Endothelial cell of umbilical vein (primary cell): Measurements from ENCODE around the gene C5orf47. TPM values are rescaled to one million over a fixed set of nuclear protein-coding genes. Genes with fewer than 3 reads are reported as not detected.

Source experiments
- BruUV-seq: library from RNA; stranded (reverse); fragments of 400-500 nt; replicated peaks from 2 replicates; lab custom pipeline; 2021; lab: Mats Ljungman, UMichigan
- CTCF ChIA-PET: fragments of 300-600, 350-600 bp; sonication (Branson Sonifier 250); formaldehyde crosslinking; loops from one replicate; lab custom pipeline; 2021; ENCODE audit warnings: antibody characterized with exemption, inconsistent platforms; lab: Charles Lee
- POLR2A ChIA-PET: fragments of 300-600, 350-600 bp; sonication (Branson Sonifier 250); formaldehyde crosslinking; loops from one replicate; lab custom pipeline; 2021; ENCODE audit warnings: antibody characterized with exemption, inconsistent platforms; lab: Charles Lee
- DNase-seq: peaks from one replicate; pipeline ENCODE4 v3.0.0-alpha.2; 2011; ENCODE audit warnings: low read depth, low spot score
- FAIRE-seq: peaks from 2 replicates; lab custom pipeline; 2011; peaks lifted over from hg19 to GRCh38; lab: Jason Lieb, UNC
- H2AFZ ChIP-seq: 2 replicates; pipeline ENCODE4 v1.6.0; 2012; ENCODE audit warnings: low read depth, low read length, control low read depth, inconsistent platforms
- H3K27ac ChIP-seq: 2 replicates; pipeline ENCODE4 v1.5.1; 2011; ENCODE audit warnings: low read depth, mild to moderate bottlenecking, control low read depth, low read length, moderate library complexity; ENCODE audit not compliant: insufficient read depth
- H3K27me3 ChIP-seq, 2 experiments: 2 replicates each; pipeline versions ENCODE4 v1.6.0 to v1.6.1; 2011; ENCODE audit warnings: low read length in 2 of 2, mixed read lengths in 1 of 2; ENCODE audit not compliant: control insufficient read depth in 2 of 2, insufficient read depth in 2 of 2
- H3K36me3 ChIP-seq, 2 experiments: 2 replicates in 1 of 2; 3 replicates in 1 of 2; pipeline ENCODE4 v1.5.1; 2011; ENCODE audit warnings: low read length in 2 of 2, mild to moderate bottlenecking in 1 of 2, moderate library complexity in 1 of 2; ENCODE audit not compliant: control insufficient read depth in 2 of 2, insufficient read depth in 2 of 2; ENCODE audit errors: extremely low read depth in 1 of 2
- H3K4me1 ChIP-seq: 3 replicates; pipeline ENCODE4 v1.5.1; 2011; ENCODE audit warnings: mild to moderate bottlenecking, low read length; ENCODE audit not compliant: control insufficient read depth, insufficient read depth; ENCODE audit errors: extremely low read depth
- H3K4me2 ChIP-seq: 2 replicates; pipeline ENCODE4 v1.6.1; 2011; ENCODE audit warnings: low read length, control low read depth, mixed read lengths; ENCODE audit not compliant: insufficient read depth
- H3K4me3 ChIP-seq, 3 experiments: fragments of 200-600 bp in 1 of 3; sonication (generic), shearing (Covaris generic) in 1 of 3; replicated peaks in 1 of 3; 2 replicates each; pipeline ENCODE4 v1.5.1; 2011 to 2016; ENCODE audit warnings: control low read depth in 3 of 3, low read length in 3 of 3, mild to moderate bottlenecking in 2 of 3, inconsistent platforms in 1 of 3, low read depth in 1 of 3, moderate library complexity in 1 of 3; ENCODE audit not compliant: insufficient read depth in 1 of 3
- H3K79me2 ChIP-seq: 2 replicates; pipeline ENCODE4 v1.6.0; 2012; ENCODE audit warnings: low read length, inconsistent platforms; ENCODE audit not compliant: control insufficient read depth, insufficient read depth
- H3K9ac ChIP-seq: replicated peaks from 2 replicates; pipeline ENCODE3; 2011; ENCODE audit warnings: low read length, control low read depth; ENCODE audit not compliant: insufficient read depth; ENCODE audit errors: extremely low read depth
- H3K9me1 ChIP-seq: replicated peaks from 3 replicates; pipeline ENCODE4 v1.6.0; 2011; ENCODE audit warnings: mild to moderate bottlenecking, low read length; ENCODE audit not compliant: control insufficient read depth, insufficient read depth; ENCODE audit errors: extremely low read depth
- H3K9me3 ChIP-seq: replicated peaks from 2 replicates; pipeline ENCODE4 v1.5.1; 2012; ENCODE audit warnings: low read length, inconsistent platforms; ENCODE audit not compliant: control insufficient read depth, insufficient read depth
- H4K20me1 ChIP-seq: replicated peaks from 2 replicates; pipeline ENCODE3; 2011; ENCODE audit warnings: mild to moderate bottlenecking, low read length; ENCODE audit not compliant: control insufficient read depth, insufficient read depth; ENCODE audit errors: extremely low read depth
- CTCF ChIP-seq, 2 donors: IDR thresholded peaks; 1 replicate in 1 of 2; 2 replicates in 1 of 2; pipeline ENCODE4 v1.5.1; 2011; ENCODE audit warnings: low read length in 2 of 2, mild to moderate bottlenecking in 2 of 2, moderate library complexity in 2 of 2, control low read depth in 1 of 2, inconsistent platforms in 1 of 2, low read depth in 1 of 2; ENCODE audit not compliant: insufficient read depth in 1 of 2; ENCODE audit errors: extremely low read depth in 1 of 2
- EZH2 ChIP-seq: IDR thresholded peaks from 2 replicates; pipeline ENCODE4 v1.6.1; 2012; ENCODE audit warnings: borderline replicate concordance, low read depth, mild to moderate bottlenecking, moderate library complexity, low read length, inconsistent platforms; ENCODE audit not compliant: severe bottlenecking
- FOS ChIP-seq: IDR thresholded peaks from 2 replicates; pipeline ENCODE4 v1.6.1; 2011; ENCODE audit warnings: mild to moderate bottlenecking, low read length, moderate library complexity, borderline replicate concordance; ENCODE audit not compliant: insufficient read depth
- GATA2 ChIP-seq: IDR thresholded peaks from 2 replicates; pipeline ENCODE4 v1.7.0; 2011; ENCODE audit warnings: low read depth, mild to moderate bottlenecking, moderate library complexity, mixed read lengths, low read length; ENCODE audit not compliant: insufficient read length, insufficient read depth
- JUN ChIP-seq: IDR thresholded peaks from 2 replicates; pipeline ENCODE4 v1.6.1; 2011; ENCODE audit warnings: borderline replicate concordance, low read depth; ENCODE audit not compliant: insufficient read length, insufficient read depth
- MAX ChIP-seq: IDR thresholded peaks from 2 replicates; pipeline ENCODE4 v1.6.1; 2011; ENCODE audit not compliant: insufficient read depth, insufficient read length
- MYC ChIP-seq: IDR thresholded peaks from one replicate; pipeline ENCODE4 v1.6.1; 2011; ENCODE audit warnings: mild to moderate bottlenecking, low read depth, low read length
- POLR2A ChIP-seq: IDR thresholded peaks from 2 replicates; pipeline ENCODE4 v1.6.1; 2012; ENCODE audit warnings: low read depth, mild to moderate bottlenecking, control low read depth, low read length
- POLR2AphosphoS5 ChIP-seq: IDR thresholded peaks from 2 replicates; pipeline ENCODE4 v1.6.1; 2012; ENCODE audit warnings: low read depth, mild to moderate bottlenecking, control low read depth, low read length, moderate library complexity; ENCODE audit not compliant: insufficient read depth
- dilution Hi-C: fragments of 300-500 bp; cut with MboI; formaldehyde crosslinking; loops from one replicate; pipeline ENCODE4 v1.15.0; 2019; ENCODE audit warnings: low sequenced_read_pairs; ENCODE audit not compliant: extremely low pct_ligation_motif_present
- intact Hi-C: fragments of 100-400 bp; cut with micrococcal nuclease; formaldehyde crosslinking; loops from one replicate; pipeline ENCODE4 v1.10.0; 2022
- polyA plus RNA-seq, 4 experiments: library from polyadenylated mRNA; depleted of rRNA in 3 of 4; stranded (reverse) in 3 of 4; unstranded in 1 of 4; fragments of >200 nt; gene quantifications; 2 replicates each; pipeline versions ENCODE4 v1.2.1 to v1.2.3, GENCODE V29; 2011 to 2012; ENCODE audit warnings: missing spikeins in 1 of 4
- total RNA-seq: library from RNA; stranded (reverse); gene quantifications from 2 replicates; pipeline ENCODE4 v1.2.3, GENCODE V29; 2021

C5orf47 gene
- total and polyA plus RNA-seq, 2 donors (not counting 3 experiments of a cell fraction or from before 2014, with no cell fraction given) = not detected

- dilution Hi-C loops = no loop called here
Measured at GRCh38 chr5:173940269-173940668, 48.7 kb upstream of the C5orf47 start.

GRCh38 chr5:173941102-173941501, 47.9 kb upstream of the C5orf47 start:
- CTCF ChIA-PET = interaction anchor here (1.0 to 4.4 kb wide), 4 partner anchors 15 to 32 kb away, joined by 3 to 31 read pairs (median 3); no protein-coding TSS in a partner anchor
- no peak overlapping the region for H2AFZ ChIP-seq

More at GRCh38 chr5:173940269-173940668, 48.7 kb upstream of the C5orf47 start:
- Histone ChIP-seq H3K27ac (no peak overlapping the region), H3K9ac (no peak overlapping the region), H3K36me3 (peaks cover 3 to 5% of the 10 kb centered on the region in 2 experiments), H3K9me1 (no peaks in the 10 kb centered on the region), H4K20me1 (no peaks in the 10 kb centered on the region), H2AFZ (no peak overlapping the region), H3K79me2 (no peaks in the 10 kb centered on the region), H3K27me3 (no peaks in the 10 kb centered on the region), H3K4me3 (no peak overlapping the region), H3K4me1 (peaks cover 9% of the 10 kb centered on the region), H3K9me3 (no peaks in the 10 kb centered on the region), H3K4me2 (no peak overlapping the region)
- POLR2A ChIA-PET = no interaction called here
- intact Hi-C loops = no loop called here
- FAIRE-seq (no peak), DNase-seq (no peak)
- no TSS peak for BruUV-seq
- CTCF ChIA-PET = interaction anchor here (1.0 to 4.4 kb wide), 2 partner anchors 15 to 33 kb away, joined by 3 to 31 read pairs; no protein-coding TSS in a partner anchor
- TF ChIP-seq POLR2A (no peak), EZH2 (no peak)

More at GRCh38 chr5:173941102-173941501, 47.9 kb upstream of the C5orf47 start:
- Histone ChIP-seq H3K9me1 (no peaks in the 10 kb centered on the region), H4K20me1 (no peaks in the 10 kb centered on the region), H3K79me2 (no peaks in the 10 kb centered on the region), H3K27ac (no peak overlapping the region), H3K9ac (no peak overlapping the region), H3K4me1 (peaks cover 9% of the 10 kb centered on the region), H3K4me2 (no peak overlapping the region), H3K9me3 (no peaks in the 10 kb centered on the region), H3K36me3 (peaks cover 3 to 5% of the 10 kb centered on the region in 2 experiments), H3K27me3 (no peaks in the 10 kb centered on the region), H3K4me3 (no peak overlapping the region)
- no peak for TF ChIP-seq POLR2AphosphoS5
- no peak for TF ChIP-seq GATA2
- no peak for TF ChIP-seq JUN
- no peak for TF ChIP-seq MYC
- TF ChIP-seq CTCF (IDR thresholded peaks at IDR 0.05; ENCODE audit: extremely low read depth in 1 of 2, insufficient read depth in 1 of 2, low read depth in 1 of 2, low read length in 2 of 2) = no peak
- no peak for TF ChIP-seq FOS
- no peak for TF ChIP-seq MAX
- TF ChIP-seq EZH2 = no peak
- no peak for TF ChIP-seq POLR2A
- no TSS peak for BruUV-seq
- intact Hi-C loops = no loop called here
- no peak for FAIRE-seq
- DNase-seq = no peak
- dilution Hi-C loops = no loop called here
- POLR2A ChIA-PET = no interaction called here
